K562 (cell line): Measurements from ENCODE around the gene SGSH. TPM values are rescaled to one million over a fixed set of nuclear protein-coding genes. Genes with fewer than 3 reads are reported as not detected.

ENCODE experiments used
- ATAC-seq: fragments of 200-7000 bp; cut with Tn5 transposase; 3 replicates; pipeline ENCODE4 v1.9.1; 2020; ENCODE audit warnings: moderate library complexity
- BruUV-seq: library from RNA; stranded (reverse); fragments of 400-500 nt; replicated peaks from 2 replicates; lab custom pipeline; 2021; lab: Mats Ljungman, UMichigan
- CTCF ChIA-PET: fragments of 300-600 bp; formaldehyde crosslinking; extraction: SDS; loops from one replicate; lab custom pipeline; 2021; ENCODE audit warnings: low intra/inter-chr PET ratio; lab: Yijun Ruan, JAX
- POLR2A ChIA-PET: fragments of 300-600, 350-650 bp; sonication (Branson Sonifier 250); formaldehyde crosslinking; extraction: SDS; loops from one replicate; lab custom pipeline; 2021; ENCODE audit warnings: antibody characterized with exemption, inconsistent platforms; lab: Yijun Ruan, JAX
- DNase-seq, 4 experiments: peaks; one replicate each; pipeline versions ENCODE4 v3.0.0 to v3.0.0-alpha.2; 2011 to 2018; ENCODE audit warnings: low spot score in 3 of 4, mixed read lengths in 3 of 4; ENCODE audit errors: extremely low read depth in 1 of 4
- FAIRE-seq: peaks from 2 replicates; lab custom pipeline; 2011; peaks lifted over from hg19 to GRCh38; lab: Jason Lieb, UNC
- H2AFZ ChIP-seq: 2 replicates; pipeline ENCODE4 v1.6.0; 2011; ENCODE audit warnings: low read depth, low read length, control low read depth, inconsistent platforms
- H3K27ac ChIP-seq: fragments of 200-600 bp; 3 replicates; pipeline ENCODE4 v1.8.0; 2011; ENCODE audit warnings: low read depth, mild to moderate bottlenecking, control low read depth, inconsistent platforms, low read length, moderate library complexity, mixed read lengths; ENCODE audit errors: extremely low read depth
- H3K27me3 ChIP-seq, 2 experiments: fragments of 300-600 bp in 1 of 2; 2 replicates in 1 of 2; 3 replicates in 1 of 2; pipeline versions ENCODE4 v1.6.0 to v1.8.0; 2011; ENCODE audit warnings: inconsistent platforms in 2 of 2, low read length in 2 of 2, mild to moderate bottlenecking in 1 of 2, mixed read lengths in 1 of 2, moderate library complexity in 1 of 2; ENCODE audit not compliant: control insufficient read depth in 2 of 2, insufficient read depth in 2 of 2
- H3K36me3 ChIP-seq: fragments of 300-600 bp; 3 replicates; pipeline ENCODE4 v1.8.0; 2011; ENCODE audit warnings: mild to moderate bottlenecking, low read length, inconsistent platforms; ENCODE audit not compliant: control insufficient read depth, insufficient read depth
- H3K4me1 ChIP-seq, 2 experiments: fragments of 200-600 bp in 1 of 2; replicated peaks in 1 of 2; 2 replicates in 1 of 2; 3 replicates in 1 of 2; pipeline versions ENCODE4 v1.5.1 to v1.8.0; 2011; ENCODE audit warnings: inconsistent platforms in 2 of 2, low read length in 2 of 2, mild to moderate bottlenecking in 1 of 2, mixed read lengths in 1 of 2, moderate library complexity in 1 of 2; ENCODE audit not compliant: control insufficient read depth in 2 of 2, insufficient read depth in 2 of 2
- H3K4me2 ChIP-seq: 2 replicates; pipeline ENCODE4 v1.6.1; 2011; ENCODE audit warnings: low read length, control low read depth, inconsistent platforms, mixed read lengths; ENCODE audit not compliant: insufficient read depth
- H3K4me3 ChIP-seq: fragments of 200-600 bp; sonication (generic), shearing (Covaris generic); 2 replicates; pipeline ENCODE4 v1.5.1; 2016; ENCODE audit warnings: control low read depth, inconsistent platforms
- H3K79me2 ChIP-seq: fragments of 200-600 bp; 3 replicates; pipeline ENCODE4 v1.8.0; 2011; ENCODE audit warnings: low read length, inconsistent platforms; ENCODE audit not compliant: control insufficient read depth, insufficient read depth
- H3K9ac ChIP-seq, 2 experiments: 2 replicates each; pipeline versions ENCODE4 v1.6.0 to v1.6.1; 2011; ENCODE audit warnings: low read depth in 2 of 2, low read length in 2 of 2, control low read depth in 1 of 2, inconsistent platforms in 1 of 2, mild to moderate bottlenecking in 1 of 2, mixed read lengths in 1 of 2; ENCODE audit not compliant: insufficient read depth in 1 of 2
- H3K9me1 ChIP-seq: one replicate; pipeline ENCODE4 v1.6.0; 2011; ENCODE audit warnings: inconsistent platforms, mild to moderate bottlenecking, low read length, moderate library complexity; ENCODE audit not compliant: control insufficient read depth, insufficient read depth
- H3K9me3 ChIP-seq: replicated peaks from 2 replicates; pipeline ENCODE4 v1.5.1; 2011; ENCODE audit warnings: low read depth, low read length, inconsistent platforms; ENCODE audit not compliant: control insufficient read depth, insufficient read depth
- H4K20me1 ChIP-seq: replicated peaks from 2 replicates; pipeline ENCODE4 v1.6.1; 2011; ENCODE audit warnings: low read length, inconsistent platforms, mixed read lengths; ENCODE audit not compliant: control insufficient read depth, insufficient read depth
- CC2D1A ChIP-seq: fragments of 450-650 bp; IDR thresholded peaks from 2 replicates; pipeline ENCODE4 v1.6.1; 2017; ENCODE audit warnings: mild to moderate bottlenecking
- KHSRP ChIP-seq: fragments of 450-650 bp; IDR thresholded peaks from 2 replicates; pipeline ENCODE4 v1.6.1; 2017
- NELFE ChIP-seq: IDR thresholded peaks from 2 replicates; pipeline ENCODE4 v1.6.1; 2011; ENCODE audit warnings: mild to moderate bottlenecking; ENCODE audit not compliant: insufficient read depth, insufficient read length
- RBM39 ChIP-seq: fragments of 200-400 bp; formaldehyde crosslinking; optimal IDR thresholded peaks from 2 replicates; pipeline ENCODE3; 2018; ENCODE audit warnings: low read depth, low read length
- SMARCB1 ChIP-seq: IDR thresholded peaks from 2 replicates; pipeline ENCODE4 v1.6.1; 2011; ENCODE audit warnings: improper control_type of control experiment, low read depth; ENCODE audit not compliant: insufficient read length
- SP2 ChIP-seq: IDR thresholded peaks from 2 replicates; pipeline ENCODE4 v1.6.1; 2011; ENCODE audit warnings: mild to moderate bottlenecking, low read depth, low read length, moderate library complexity; ENCODE audit not compliant: poor library complexity, severe bottlenecking; ENCODE audit errors: extremely low read depth
- THRA ChIP-seq: fragments of 450-650 bp; IDR thresholded peaks from 2 replicates; pipeline ENCODE4 v1.6.1; 2017; ENCODE audit warnings: mild to moderate bottlenecking, moderate library complexity
- TOE1 ChIP-seq, 2 experiments: fragments of 450-650 bp in 1 of 2; sonication (generic) in 1 of 2; formaldehyde crosslinking in 1 of 2; IDR thresholded peaks; 2 replicates each; pipeline versions ENCODE4 v1.7.1 to v1.8.0; 2016 to 2022; ENCODE audit warnings: borderline replicate concordance in 2 of 2, mild to moderate bottlenecking in 2 of 2, antibody characterized with exemption in 1 of 2, inconsistent platforms in 1 of 2, low read depth in 1 of 2, missing genetic modification reagents in 1 of 2, moderate library complexity in 1 of 2
- ZBTB40 ChIP-seq, 2 experiments: fragments of 450-650 bp in 1 of 2; sonication (generic) in 1 of 2; formaldehyde crosslinking in 1 of 2; IDR thresholded peaks; 2 replicates each; pipeline versions ENCODE4 v1.7.1 to v1.9.0; 2016 to 2022; ENCODE audit warnings: inconsistent platforms in 1 of 2, mild to moderate bottlenecking in 1 of 2, missing genetic modification reagents in 1 of 2
- ZNF696 ChIP-seq: fragments of 250-450 bp; sonication (Bioruptor Pico); conservative IDR thresholded peaks from 2 replicates; pipeline ENCODE4 v1.4.0; 2020; ENCODE audit warnings: mild to moderate bottlenecking, moderate library complexity
- WGBS: fragments of 100-300 bp; shearing (Covaris generic); methylation state at CpG from one replicate; pipeline ENCODE4 v1.1.6; 2016; ENCODE audit warnings: low coverage, mixed read lengths; ENCODE audit not compliant: insufficient coverage; ENCODE audit errors: missing lambda C conversion rate; 5-methylcytosine and 5-hydroxymethylcytosine counted together
- in situ Hi-C: fragments of 300-500 bp; cut with MboI; formaldehyde crosslinking; loops from 4 replicates; pipeline ENCODE4 v1.15.0; 2018; ENCODE audit warnings: inconsistent platforms, mixed read lengths
- intact Hi-C: fragments of 100-400 bp; cut with micrococcal nuclease; formaldehyde crosslinking; loops from 2 replicates; pipeline ENCODE4 v1.14.2; 2022
- polyA plus RNA-seq, 8 experiments: library from polyadenylated mRNA; depleted of rRNA in 4 of 8; stranded (reverse) in 5 of 8; unstranded in 3 of 8; fragments of >200 nt; fragmentation: Nextera tagmentation in 2 of 8; fragmentation: Illumina TruSeq in 1 of 8; extraction: Ambion mirVana in 2 of 8; extraction: Trizol in 1 of 8; gene quantifications; 2 replicates each; pipeline versions ENCODE4 v1.2.1 to v1.2.3, GENCODE V29; 2011 to 2014; ENCODE audit warnings: inconsistent platforms in 1 of 8, missing spikeins in 1 of 8
- total RNA-seq, 7 experiments: library from RNA; depleted of rRNA in 6 of 7; stranded (reverse); fragments of >200 nt in 6 of 7; fragmentation: Illumina TruSeq in 2 of 7; extraction: Trizol in 2 of 7; gene quantifications; 2 replicates each; pipeline versions ENCODE4 v1.2.1 to v1.2.3, GENCODE V29; 2011 to 2021; ENCODE audit warnings: low replicate concordance in 1 of 7

Gene SGSH
- total and polyA plus RNA-seq, 9 of the 15 experiments (the other 6 are each of a cell fraction or from before 2014, with no cell fraction given): 0.25 to 15.7 (median 4.9) TPM

- TF ChIP-seq RBM39: no peak
- TF ChIP-seq NELFE: no peak
Observed at GRCh38 chr17:80228477-80228876, 8.3 kb upstream of the SGSH start (continued).

DNA sequence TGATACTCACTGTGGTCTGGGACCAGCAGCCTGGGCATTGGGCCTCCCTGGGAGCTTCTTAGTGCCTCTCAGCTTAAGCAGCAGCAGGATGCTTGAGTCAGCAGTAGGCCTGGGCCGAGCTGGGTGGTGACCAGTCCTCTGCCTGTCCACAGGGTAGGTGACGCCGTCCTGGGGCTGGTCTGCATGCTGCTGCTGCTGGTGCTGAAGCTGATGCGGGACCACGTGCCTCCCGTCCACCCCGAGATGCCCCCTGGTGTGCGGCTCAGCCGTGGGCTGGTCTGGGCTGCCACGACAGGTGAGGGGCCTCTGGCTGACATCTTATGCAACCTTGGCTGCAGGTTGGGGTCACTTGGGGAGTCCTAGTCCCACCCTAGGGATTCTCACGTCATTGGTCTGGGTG lies 7.5 kb upstream of the SGSH start:
- CTCF ChIA-PET: no interaction called here
- Histone ChIP-seq H3K4me2 (no peak overlapping the region), H3K9me3 (no peaks in the 10 kb centered on the region), H2AFZ (no peak overlapping the region), H3K9ac (no peak overlapping the region), H3K4me1 (peaks cover 0 to 12% of the 10 kb centered on the region in 2 experiments; a peak in 2 of 5 replicates), H3K27ac (no peak overlapping the region), H3K27me3 (no peaks in the 10 kb centered on the region), H3K79me2 (no peaks in the 10 kb centered on the region), H4K20me1 (no peaks in the 10 kb centered on the region), H3K36me3 (no peaks in the 10 kb centered on the region), H3K9me1 (no peaks in the 10 kb centered on the region), H3K4me3 (no peak overlapping the region)
- DNase-seq (no peak), FAIRE-seq (no peak), ATAC-seq (no peak)
- intact Hi-C loops (no loop called here), in situ Hi-C loops (no loop called here)
- WGBS: 64% methylated on average over 11 of the region's 11 CpGs
- no TSS peak for BruUV-seq
- POLR2A ChIA-PET: interaction anchor here (0.8 to 2.9 kb wide), 2 partner anchors 8 to 40 kb away, joined by 3 to 9 read pairs; no protein-coding TSS in a partner anchor
- TF ChIP-seq SMARCB1: no peak
- TF ChIP-seq KHSRP: no peak
- no peak for TF ChIP-seq ZNF696 (CRISPR knock-in tag)
- TF ChIP-seq TOE1 (IDR thresholded peaks at IDR 0.05; ENCODE audit: borderline replicate concordance): no peak
- TF ChIP-seq TOE1 (CRISPR knock-in tag; IDR thresholded peaks at IDR 0.05; ENCODE audit: borderline replicate concordance, low read depth): no peak
- TF ChIP-seq THRA: no peak
- no peak for TF ChIP-seq ZBTB40 (IDR thresholded peaks at IDR 0.05)
- TF ChIP-seq ZBTB40 (CRISPR knock-in tag; IDR thresholded peaks at IDR 0.05): no peak
- no peak for TF ChIP-seq CC2D1A
- TF ChIP-seq SP2: no peak
